Ectodermal cell (in vitro differentiated cells): ENCODE measurements around the gene PKNOX2.

ENCODE experiments used
- H3K27ac ChIP-seq: 2 replicates; pipeline ENCODE4 v1.7.0; 2013; ENCODE audit warnings: mild to moderate bottlenecking, low read depth, low read length; ENCODE audit not compliant: insufficient read depth, poor library complexity, severe bottlenecking
- H3K27me3 ChIP-seq: 2 replicates; pipeline ENCODE4 v1.7.0; 2013; ENCODE audit warnings: mild to moderate bottlenecking, low read length; ENCODE audit not compliant: insufficient read depth, control insufficient read depth, poor library complexity, severe bottlenecking
- H3K36me3 ChIP-seq: one replicate; pipeline ENCODE4 v1.7.0; 2013; ENCODE audit warnings: low read length; ENCODE audit not compliant: control insufficient read depth, insufficient read depth
- H3K4me1 ChIP-seq: one replicate; pipeline ENCODE4 v1.7.0; 2013; ENCODE audit warnings: low read length; ENCODE audit not compliant: control insufficient read depth, insufficient read depth
- H3K4me3 ChIP-seq: 2 replicates; pipeline ENCODE4 v1.7.0; 2013; ENCODE audit warnings: low read depth, low read length, control low read depth; ENCODE audit not compliant: insufficient read depth
- H3K9me3 ChIP-seq: 2 replicates; pipeline ENCODE4 v1.7.0; 2013; ENCODE audit warnings: mild to moderate bottlenecking, low read length, moderate library complexity; ENCODE audit not compliant: control insufficient read depth
- WGBS, 2 experiments: methylation state at CpG; one replicate each; pipeline ENCODE4 v1.1.7; 2013; ENCODE audit warnings: missing lambda C conversion rate in 2 of 2; 5-methylcytosine and 5-hydroxymethylcytosine counted together

PKNOX2 gene

GRCh38 chr11:125287491-125288210 is 123.1 kb downstream of the PKNOX2 start:
- Histone ChIP-seq H3K4me1 (peaks cover 19% of the 10 kb centered on the region), H3K9me3 (no peaks in the 10 kb centered on the region), H3K27me3 (no peaks in the 10 kb centered on the region), H3K27ac (peak overlapping the region; percentile 46), H3K4me3 (no peak overlapping the region), H3K36me3 (no peaks in the 10 kb centered on the region)
- WGBS, 2 experiments: 68 to 70% methylated on average over 11 of the region's 11 CpGs

DNA sequence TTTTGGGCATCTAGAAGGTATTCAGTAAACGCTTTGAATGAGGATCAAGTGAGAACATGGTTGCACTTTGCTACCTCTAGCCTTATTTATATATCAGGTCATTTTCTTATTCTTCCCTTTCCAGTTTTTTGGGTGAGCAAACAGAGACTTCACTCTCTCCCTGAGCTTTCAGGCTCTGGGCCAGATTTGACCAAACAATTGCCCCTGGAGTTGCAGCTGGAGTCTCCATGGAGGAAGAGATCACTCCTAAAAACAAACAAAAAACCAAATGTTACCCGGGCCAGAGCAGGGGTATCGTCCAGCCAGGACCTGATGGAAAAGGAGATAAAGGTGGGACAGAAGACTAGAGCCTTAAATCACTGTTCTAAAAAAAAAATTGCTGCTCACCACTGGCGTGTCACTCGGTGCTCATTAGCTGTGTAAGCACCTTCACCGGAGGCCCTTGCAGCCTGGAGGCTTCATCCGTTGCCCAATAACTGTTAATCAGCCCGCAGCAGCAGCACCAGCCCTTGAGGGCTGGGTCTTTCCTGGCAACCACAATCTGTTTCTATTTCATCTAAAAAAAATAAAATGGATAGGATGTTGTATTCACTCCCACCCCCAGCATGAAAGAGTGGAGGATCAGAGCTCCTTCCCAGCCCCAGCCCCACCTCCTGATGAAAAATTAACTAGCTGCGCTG is 125.0 kb downstream of the PKNOX2 start:
- Histone ChIP-seq H3K27ac (no peak overlapping the region), H3K4me3 (no peak overlapping the region), H3K36me3 (no peaks in the 10 kb centered on the region), H3K4me1 (peaks cover 19% of the 10 kb centered on the region), H3K27me3 (no peaks in the 10 kb centered on the region), H3K9me3 (no peaks in the 10 kb centered on the region)
- WGBS, 2 experiments: 92 to 96% methylated on average over 9 of the region's 9 CpGs

DNA sequence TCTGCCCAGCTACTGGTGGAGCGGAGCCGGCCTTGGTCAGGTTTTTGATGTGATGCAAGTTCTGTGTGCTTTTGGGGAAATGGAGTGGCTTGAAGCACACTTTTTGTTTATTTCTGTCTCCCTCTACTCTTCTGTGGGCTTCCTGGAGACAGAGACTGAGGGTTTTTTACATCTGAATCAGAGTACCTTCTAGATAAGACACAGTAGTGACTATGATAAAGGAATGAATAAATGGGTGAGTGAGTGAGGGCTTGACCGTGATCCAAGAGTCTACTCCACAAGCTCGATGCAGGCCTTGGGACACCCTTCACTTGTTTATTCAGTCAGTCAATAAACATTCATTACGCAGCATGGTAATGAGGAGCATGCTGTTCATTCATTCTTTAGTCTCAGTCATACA is 125.7 kb downstream of the PKNOX2 start:
- Histone ChIP-seq H3K27me3 (no peaks in the 10 kb centered on the region), H3K27ac (no peak overlapping the region), H3K4me1 (peaks cover 19% of the 10 kb centered on the region), H3K4me3 (no peak overlapping the region), H3K9me3 (no peaks in the 10 kb centered on the region), H3K36me3 (no peaks in the 10 kb centered on the region)
- 93 to 96% methylated on average over 5 of the region's 5 CpGs for WGBS, 2 experiments

- H3K9me3 ChIP-seq: no peaks in the 10 kb centered on the region
- H3K27me3 ChIP-seq: no peaks in the 10 kb centered on the region
- no peak overlapping the region for H3K27ac ChIP-seq
- peaks cover 11% of the 10 kb centered on the region for H3K4me1 ChIP-seq
- no peak overlapping the region for H3K4me3 ChIP-seq
- WGBS, 2 experiments: 93 to 97% methylated on average over 6 of the region's 6 CpGs
- H3K36me3 ChIP-seq: no peaks in the 10 kb centered on the region
Observed at GRCh38 chr11:125292100-125292499, 127.5 kb downstream of the PKNOX2 start.

DNA sequence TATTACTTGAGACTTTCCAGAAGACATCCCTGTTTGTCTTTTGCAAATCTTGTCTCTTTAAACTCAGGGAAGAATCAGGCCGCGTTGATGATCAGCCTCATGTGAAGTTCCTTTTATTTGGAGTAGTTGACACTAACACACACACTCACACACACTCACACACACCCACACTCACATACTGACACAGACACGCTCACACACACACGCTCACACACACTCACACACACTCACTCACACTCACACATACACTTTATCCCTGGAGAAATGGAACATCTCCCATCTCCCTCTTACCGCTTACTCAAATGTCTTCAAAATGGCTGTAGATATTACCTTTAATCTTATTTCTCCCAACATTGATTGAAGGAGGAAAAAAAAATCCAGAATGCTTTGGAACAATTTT is 129.0 kb downstream of the PKNOX2 start:
- Histone ChIP-seq H3K27me3 (no peaks in the 10 kb centered on the region), H3K4me1 (peaks cover under 1% of the 10 kb centered on the region), H3K4me3 (no peak overlapping the region), H3K9me3 (no peaks in the 10 kb centered on the region), H3K36me3 (no peaks in the 10 kb centered on the region), H3K27ac (no peak overlapping the region)
- 95 to 96% methylated on average over 5 of the region's 5 CpGs for WGBS, 2 experiments

- no peaks in the 10 kb centered on the region for H3K9me3 ChIP-seq
- no peak overlapping the region for H3K4me3 ChIP-seq
- no peaks in the 10 kb centered on the region for H3K36me3 ChIP-seq
- H3K27me3 ChIP-seq: no peaks in the 10 kb centered on the region
- 93 to 94% methylated on average over 6 of the region's 6 CpGs for WGBS, 2 experiments
- no peaks in the 10 kb centered on the region for H3K4me1 ChIP-seq
- H3K27ac ChIP-seq: no peak overlapping the region
Observed at GRCh38 chr11:125295931-125296330, 131.4 kb downstream of the PKNOX2 start.

- WGBS, 2 experiments: 95 to 97% methylated on average over 7 of the region's 7 CpGs
- Histone ChIP-seq H3K27ac (no peak overlapping the region), H3K4me3 (no peak overlapping the region), H3K27me3 (no peaks in the 10 kb centered on the region), H3K4me1 (no peaks in the 10 kb centered on the region), H3K36me3 (no peaks in the 10 kb centered on the region), H3K9me3 (no peaks in the 10 kb centered on the region)
Observed at GRCh38 chr11:125297346-125297915, 132.9 kb downstream of the PKNOX2 start.

- WGBS, 2 experiments: 90 to 91% methylated on average over 8 of the region's 8 CpGs
- Histone ChIP-seq H3K36me3 (no peaks in the 10 kb centered on the region), H3K27me3 (no peaks in the 10 kb centered on the region), H3K9me3 (no peaks in the 10 kb centered on the region), H3K27ac (no peak overlapping the region), H3K4me3 (no peak overlapping the region), H3K4me1 (no peaks in the 10 kb centered on the region)
Observed at GRCh38 chr11:125299061-125299615, 134.6 kb downstream of the PKNOX2 start.

DNA sequence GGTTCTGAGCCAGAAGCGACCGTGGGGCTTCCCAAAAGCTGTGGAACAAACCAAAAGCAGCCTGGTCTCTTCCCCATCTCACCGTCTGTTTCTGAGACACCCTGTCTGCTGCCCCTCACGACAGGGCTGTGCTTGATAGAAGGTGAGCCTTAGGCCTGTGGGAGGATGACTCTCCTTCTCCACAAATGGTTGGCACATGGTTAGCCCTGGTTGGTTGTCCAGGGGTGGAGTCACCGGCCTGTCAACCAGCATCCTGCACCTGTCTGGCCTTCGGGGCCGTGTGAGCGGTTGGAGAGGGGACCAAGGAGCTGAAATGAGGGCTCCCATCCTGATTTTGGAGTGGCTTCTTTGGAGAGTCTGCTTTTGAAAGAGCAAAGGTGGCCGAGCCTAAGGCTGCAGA is 135.3 kb downstream of the PKNOX2 start:
- WGBS, 2 experiments: 93 to 95% methylated on average over 9 of the region's 9 CpGs
- H3K27ac ChIP-seq: no peak overlapping the region
- H3K9me3 ChIP-seq: no peaks in the 10 kb centered on the region
- H3K4me1 ChIP-seq: no peaks in the 10 kb centered on the region
- H3K4me3 ChIP-seq: no peak overlapping the region
- H3K27me3 ChIP-seq: no peaks in the 10 kb centered on the region
- no peaks in the 10 kb centered on the region for H3K36me3 ChIP-seq

- Histone ChIP-seq H3K27ac (no peak overlapping the region), H3K4me3 (no peak overlapping the region), H3K27me3 (no peaks in the 10 kb centered on the region), H3K9me3 (no peaks in the 10 kb centered on the region), H3K4me1 (no peaks in the 10 kb centered on the region), H3K36me3 (no peaks in the 10 kb centered on the region)
- 94 to 98% methylated on average over 3 of the region's 3 CpGs for WGBS, 2 experiments
Observed at GRCh38 chr11:125300791-125301218, 136.3 kb downstream of the PKNOX2 start.
